Dedifferentiated amniotic fluid mesenchymal stem cell (primary cell): ENCODE results near the gene GPR141.
"Not testable (repeated sequence)": the region's sequence is repeated elsewhere in the genome, so short reads cannot be mapped to it uniquely, and the experiment has no call there.

Experiments
- DNase-seq: peaks from one replicate; pipeline ENCODE4 v3.0.0-alpha.2; 2016; ENCODE audit errors: extremely low spot score

Gene GPR141

DNA sequence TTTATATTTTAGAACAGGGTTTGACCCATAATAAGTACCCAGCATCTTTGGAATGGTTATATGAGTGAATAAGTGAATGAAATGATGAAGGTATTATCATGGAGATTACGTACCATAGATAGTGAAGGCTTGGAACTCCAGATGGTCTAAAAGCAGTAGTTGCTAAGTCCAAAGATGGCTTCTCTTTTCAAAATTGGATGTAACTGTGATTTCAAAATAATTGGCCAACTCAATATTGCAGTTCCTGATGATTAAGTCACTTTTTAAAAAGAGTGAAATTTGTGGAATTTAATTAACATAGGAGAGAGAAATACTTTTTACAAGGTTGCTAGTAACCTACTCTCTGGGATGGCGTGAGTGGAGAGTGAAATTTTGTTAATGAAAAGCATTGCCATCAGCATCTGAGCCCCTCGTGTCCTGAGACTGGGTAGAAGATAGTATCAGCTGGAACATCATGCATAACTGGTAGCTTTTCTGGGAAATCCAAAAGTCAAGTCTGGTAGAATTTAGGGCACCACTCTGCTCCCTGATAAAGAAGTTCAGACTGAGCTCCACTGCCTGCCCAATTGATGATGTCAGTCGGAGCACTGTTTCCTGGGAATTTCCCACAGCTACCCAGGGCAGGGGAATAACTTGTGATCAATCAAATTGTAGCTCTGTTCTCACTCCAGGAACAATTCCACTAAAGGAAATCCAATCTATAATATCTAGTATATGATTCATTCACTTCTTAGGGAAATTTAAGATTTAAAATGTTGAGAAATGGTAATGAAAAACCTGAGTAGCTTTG, 3.2 kb downstream of the GPR141 start:
- DNase-seq = no peak

DNA sequence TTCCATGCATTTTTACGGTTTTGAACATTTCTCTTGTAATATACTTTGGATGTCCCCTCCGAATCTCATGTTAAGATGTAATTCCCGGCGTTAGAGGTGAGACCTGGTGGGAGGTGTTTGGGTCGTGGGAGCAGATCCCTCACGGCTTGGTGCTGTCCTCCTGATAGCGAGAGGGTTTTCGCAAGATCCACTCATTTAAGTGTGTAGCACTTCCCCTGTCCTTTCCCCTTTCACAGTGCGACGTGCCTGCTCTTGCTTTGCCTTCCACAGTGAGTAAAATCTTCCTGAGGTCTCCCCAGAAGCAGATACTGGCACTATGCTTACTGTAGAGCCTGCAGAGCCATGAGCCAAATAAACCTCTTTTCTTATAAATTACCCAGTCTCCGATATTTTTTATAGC, 6.6 kb downstream of the GPR141 start:
- no peak for DNase-seq

DNA sequence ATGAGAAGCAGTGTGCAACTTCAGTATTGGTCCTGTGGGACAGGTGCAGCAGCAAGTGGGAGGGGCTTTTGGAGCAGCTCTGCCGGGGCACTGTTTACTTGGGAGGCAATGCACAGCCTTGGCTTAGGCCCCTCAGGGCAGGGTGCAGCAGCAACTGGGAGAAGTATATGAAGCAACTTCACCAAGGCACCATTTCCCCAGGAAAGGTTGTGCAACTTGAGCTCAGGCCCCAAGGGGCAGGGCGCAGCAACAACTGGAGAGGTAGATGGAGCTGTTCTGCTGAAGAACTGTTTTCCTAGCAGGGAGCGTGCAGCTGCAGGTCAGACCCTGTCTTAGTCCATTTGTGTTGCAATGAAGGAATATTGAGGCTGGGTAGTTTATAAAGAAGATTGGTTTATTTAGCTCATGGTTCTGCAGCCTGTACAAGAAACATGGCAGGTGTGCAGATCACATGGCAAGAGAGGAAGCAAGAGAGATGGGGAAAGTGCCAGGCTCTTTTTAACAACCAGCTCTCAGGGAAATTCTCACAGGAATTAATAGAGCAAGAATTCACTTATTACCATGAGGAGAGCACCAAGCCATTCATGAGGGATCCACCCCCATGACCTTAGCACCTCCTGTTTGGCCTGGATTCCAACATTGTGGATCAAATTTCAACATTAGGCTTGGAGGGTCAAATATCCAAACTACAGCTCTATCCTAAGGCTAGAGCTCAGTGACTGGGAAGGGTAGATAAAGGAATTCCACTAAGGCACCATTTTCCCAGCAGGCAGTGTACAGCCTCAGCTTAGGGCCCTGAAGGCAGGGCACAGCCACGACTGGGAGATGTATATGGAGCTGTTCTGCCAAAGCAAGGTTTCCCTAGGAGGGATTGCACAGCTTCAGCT, 10.9 kb downstream of the GPR141 start:
- DNase-seq = no peak

DNA sequence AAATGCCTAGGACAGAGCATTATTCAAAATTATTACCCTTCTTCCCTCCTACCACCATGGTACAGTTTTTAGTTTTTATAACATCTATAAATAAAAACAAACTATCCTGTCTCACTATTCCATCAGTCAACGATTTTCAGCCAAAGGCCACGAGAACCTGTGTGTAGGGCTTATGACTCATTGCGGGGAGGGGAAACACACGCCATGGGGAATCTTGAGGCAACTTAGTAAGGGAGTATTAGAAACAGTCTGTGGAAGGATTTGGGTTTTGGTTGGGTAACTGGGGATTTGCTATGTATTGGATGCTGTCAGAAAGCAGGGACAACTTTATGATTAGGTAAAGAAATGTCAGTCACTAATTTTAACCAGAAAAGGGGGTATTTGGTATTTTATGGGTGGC, 14.7 kb downstream of the GPR141 start:
- no peak for DNase-seq

DNA sequence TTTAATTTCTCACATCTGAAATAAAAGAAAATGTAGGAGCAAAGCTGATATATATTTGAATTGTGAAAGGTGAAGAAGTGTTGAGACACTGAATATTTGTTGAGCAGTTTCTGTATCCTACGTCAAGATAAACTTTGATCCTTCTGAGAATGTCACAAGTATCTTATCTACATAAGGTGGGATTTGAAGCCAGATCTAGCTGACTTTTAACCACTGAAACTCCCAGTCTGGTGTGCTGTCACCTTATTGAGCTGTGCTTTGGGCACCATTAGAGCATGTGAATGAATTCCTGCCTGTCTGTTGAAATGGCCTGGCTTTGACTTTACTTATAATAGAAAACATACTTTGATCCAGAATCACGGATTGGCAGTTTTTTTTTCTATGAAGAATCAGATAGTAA, 15.2 kb downstream of the GPR141 start:
- DNase-seq = no peak

DNA sequence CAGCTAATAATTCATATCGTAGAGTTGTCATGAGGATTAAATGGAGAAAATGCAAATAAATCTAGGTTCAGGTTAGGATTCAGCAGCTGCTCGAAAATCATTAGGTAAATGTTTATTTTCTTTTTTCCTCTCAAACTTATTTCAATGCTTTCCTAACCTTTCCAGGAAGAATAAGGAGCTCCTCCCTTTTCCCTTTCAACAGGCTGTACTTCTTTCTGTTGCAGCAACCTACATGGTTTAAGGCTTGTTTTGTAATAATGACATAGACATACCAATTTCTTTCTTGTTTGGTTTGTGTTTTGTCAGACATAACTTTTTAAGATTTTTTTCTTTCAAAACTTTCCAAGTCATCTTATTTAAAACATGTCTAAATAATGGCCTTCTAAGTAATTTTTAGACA, 18.2 kb downstream of the GPR141 start:
- no peak for DNase-seq

DNA sequence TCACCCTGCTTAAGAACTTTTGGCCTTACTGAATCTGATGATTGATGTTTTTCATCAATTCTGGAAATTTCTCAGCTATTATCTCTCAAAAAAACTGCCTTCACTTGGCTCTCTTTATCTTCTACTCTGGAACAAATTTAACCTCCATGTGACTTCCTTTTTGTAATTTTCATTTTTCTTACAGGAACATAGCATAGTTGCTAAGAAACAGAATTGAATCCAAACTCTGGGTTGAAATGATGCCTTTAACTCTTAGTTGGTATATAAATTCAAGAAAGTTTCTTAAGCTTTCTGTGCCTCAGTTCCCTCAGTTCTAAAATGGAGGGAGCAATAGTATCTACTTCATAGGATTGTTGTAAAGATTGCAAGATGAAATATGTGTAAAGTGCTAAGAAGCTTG, 19.8 kb downstream of the GPR141 start:
- no peak for DNase-seq

DNA sequence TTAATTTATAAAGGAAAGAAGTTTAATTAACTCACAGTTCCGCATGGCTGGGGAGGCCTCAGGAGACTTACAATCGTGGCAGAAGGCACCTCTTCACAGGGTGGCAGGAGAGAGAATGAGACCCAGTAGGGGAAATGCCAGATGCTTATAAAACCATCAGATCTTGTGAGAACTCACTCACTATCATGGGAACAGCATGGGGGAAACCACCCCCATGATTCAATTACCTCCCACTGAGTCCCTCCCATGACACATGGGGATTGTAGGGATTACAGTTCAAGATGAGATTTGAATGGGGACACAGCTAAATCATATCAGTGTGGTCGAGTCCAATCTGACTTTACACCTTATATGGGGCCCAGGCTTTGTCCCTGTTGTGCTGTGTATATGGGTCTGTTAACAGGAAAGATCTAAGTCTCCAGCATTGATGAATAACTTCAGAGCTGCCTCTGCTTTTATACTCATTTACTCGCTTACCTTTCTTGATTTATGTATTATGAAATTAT, 20.8 kb downstream of the GPR141 start:
- DNase-seq = not testable (repeated sequence)

DNA sequence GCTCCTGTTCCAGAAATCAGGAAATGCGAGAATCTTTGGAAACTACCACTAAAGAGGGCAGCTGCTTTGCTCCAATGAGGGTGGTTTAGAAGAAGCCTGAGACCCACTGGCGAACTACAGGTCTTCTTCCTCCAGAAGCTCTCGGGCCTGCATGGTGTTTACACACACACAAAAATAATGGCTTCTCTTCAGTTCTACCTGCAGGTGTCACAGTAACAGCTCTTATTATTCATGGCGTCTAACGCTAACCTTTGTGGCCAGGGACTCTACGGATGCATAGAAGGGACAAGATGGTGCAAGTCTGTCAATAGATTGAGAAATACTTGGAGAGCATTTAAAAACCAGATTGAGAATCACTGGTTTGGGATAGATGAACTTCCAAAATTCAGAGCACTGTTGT, 22.4 kb downstream of the GPR141 start:
- DNase-seq = no peak

DNA sequence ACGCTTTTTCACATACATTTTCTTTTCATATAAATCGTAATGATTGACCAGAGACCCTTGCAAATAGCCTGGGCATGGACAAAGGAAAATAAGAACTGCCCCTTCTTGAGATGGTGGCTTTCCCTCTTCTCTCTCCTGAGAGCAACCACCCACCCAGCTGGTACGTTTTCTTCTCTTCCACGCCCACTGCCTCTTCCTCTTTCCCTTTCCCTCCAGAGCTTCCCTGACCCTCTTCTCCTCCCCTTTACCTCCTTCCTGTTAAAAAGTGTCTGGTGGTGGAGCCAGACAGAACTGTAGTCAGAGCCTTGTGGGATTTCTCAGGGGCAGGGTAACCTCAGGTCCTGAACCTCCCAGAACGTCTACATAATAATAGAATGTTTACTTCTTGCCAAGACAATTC, 23.2 kb downstream of the GPR141 start:
- no peak for DNase-seq

DNA sequence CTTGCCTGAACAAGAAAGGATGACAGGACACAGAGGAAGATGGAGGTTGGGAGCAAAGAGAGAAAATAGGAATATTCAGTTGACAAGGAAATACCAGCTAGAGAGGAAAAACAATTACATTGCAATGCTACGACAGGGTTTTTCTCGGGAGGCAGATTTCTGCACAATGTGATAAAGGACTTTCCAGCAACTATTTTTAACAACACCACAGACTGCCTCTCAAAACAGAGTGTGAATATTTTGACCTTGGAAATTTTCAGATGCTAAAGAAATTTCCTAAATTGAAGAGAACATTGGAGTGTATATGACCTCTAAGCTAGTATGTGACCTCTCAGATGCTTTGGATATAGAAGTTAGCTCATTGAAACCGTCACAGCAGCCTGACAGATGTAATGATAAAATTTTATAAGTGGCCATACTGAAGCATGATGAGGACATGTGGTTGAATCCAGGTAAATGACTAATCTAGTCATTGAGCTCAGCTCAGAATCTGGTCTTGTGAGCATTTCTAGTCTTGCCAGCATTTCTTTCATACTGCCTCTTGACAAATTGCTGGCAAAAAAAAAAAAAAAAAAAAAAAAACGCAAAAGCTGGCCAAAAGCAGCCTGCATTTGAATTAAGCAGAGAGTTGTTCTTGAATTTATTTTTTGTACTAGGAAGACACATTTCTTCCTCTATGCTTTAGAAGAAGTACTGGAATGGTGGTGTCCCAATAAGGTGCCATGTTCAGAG, 24.4 kb downstream of the GPR141 start:
- DNase-seq = no peak

DNA sequence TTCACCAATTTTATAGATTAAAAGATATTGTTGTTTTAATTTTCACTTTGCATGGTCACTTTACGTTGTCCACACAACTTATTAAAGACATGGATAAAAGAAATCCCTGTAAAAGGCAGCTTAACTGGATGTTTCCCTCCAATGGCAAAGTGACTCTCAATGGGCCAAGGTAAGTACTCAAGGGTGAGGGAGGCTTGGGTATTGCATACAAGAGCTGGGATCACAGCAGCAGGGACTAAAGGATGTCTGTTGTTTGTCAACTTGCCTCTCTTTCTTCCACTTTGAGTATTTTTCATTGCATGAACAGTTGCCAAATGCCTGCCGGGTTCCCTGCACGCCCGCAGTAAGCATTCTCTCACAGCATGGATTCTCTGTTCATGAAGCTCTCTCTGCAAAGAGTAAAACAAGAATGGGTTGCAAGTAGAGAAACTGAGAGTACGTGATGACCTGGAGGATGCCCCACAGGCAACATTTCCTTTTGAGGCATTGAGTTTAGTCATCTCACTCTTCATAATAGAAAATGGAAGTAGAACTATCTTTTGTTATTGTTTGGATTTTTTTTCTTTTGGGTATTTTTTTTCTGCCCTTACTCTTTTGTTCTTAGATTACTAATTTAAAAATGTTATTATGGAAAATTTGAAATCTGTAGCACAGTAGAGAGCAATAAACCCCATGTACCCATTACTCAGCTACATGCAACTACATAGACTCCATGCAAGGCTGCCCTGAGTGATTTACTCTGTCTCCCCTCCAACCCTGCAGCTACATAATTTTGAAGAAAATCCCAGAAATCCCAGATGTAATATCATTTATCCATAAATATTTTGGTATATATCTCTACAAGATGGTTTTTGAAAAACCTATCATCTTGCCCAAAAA, 26.3 kb downstream of the GPR141 start:
- DNase-seq = no peak

DNA sequence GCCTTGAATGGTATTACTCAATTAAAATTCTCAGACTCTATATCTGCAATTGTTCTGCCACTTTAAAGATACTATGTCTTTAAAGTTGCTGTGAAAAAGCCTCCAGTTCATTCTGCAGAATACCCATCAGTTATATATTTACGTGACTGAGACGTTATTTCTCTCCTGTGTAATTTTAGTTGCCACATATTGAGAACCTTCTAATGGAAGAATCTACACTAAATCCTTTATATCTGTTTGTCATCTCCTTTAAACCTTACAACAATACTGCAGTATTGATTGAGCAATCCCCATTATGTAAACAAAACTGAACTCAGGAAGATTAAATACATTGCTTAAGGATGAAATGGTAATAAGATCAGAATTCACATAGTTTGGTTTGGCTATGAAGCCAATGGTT, 30.0 kb downstream of the GPR141 start:
- DNase-seq = no peak

DNA sequence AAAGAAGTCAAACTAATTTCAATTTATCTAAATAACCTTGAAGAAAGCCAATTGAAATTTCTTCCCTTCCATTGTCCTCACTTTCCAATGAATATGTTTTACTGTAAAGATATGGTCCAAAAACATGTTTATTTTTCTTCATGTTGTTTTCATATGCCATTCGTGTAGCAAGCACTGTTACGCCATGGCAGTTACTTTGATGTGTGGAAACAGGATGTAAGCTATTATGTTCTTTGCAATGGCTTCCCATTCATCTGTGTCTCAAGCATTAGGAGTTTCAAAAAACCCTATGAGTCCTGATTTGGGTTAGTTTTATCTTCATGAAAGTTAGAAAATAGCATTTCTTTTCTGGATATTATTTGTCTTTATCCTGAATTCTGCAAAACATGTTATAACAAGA, 31.0 kb downstream of the GPR141 start:
- no peak for DNase-seq

DNA sequence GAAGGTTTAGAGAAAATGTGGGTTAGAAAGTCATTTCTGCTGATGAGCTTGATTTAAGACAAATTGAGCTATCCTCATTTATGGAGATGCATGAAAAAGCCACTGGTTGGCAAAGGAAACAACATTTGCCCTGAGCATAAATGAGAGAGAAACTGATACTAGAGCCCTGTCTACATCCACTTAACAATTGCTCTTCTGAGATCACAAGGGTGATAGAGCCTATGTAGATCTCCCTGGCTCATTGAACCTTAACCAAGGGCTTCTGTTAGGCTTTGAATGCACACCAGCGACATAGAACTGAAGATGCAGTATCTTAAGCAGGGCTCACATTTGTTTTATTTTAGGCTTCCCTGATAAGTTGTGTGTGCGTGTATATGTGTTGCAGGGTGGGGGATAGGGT, 35.0 kb downstream of the GPR141 start:
- no peak for DNase-seq

DNA sequence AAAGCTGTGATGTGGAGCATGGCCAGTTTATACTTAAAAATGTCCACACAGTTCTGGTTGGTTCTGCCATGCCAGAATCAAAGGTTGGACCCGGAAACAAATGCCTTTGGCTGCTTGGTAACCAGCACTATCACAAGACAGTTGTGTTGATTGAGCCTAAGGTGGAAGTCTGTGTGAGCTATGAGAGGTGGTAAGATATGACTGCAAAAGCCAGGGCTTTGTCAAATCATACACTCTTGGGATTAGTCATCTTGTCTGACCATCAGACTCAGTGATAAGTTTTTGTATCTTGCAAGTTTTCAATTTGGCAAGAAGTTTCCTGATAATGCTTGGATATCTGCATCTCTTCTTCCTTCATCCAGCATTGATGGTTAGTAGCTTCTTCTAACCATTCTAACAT, 35.5 kb downstream of the GPR141 start:
- no peak for DNase-seq

DNA sequence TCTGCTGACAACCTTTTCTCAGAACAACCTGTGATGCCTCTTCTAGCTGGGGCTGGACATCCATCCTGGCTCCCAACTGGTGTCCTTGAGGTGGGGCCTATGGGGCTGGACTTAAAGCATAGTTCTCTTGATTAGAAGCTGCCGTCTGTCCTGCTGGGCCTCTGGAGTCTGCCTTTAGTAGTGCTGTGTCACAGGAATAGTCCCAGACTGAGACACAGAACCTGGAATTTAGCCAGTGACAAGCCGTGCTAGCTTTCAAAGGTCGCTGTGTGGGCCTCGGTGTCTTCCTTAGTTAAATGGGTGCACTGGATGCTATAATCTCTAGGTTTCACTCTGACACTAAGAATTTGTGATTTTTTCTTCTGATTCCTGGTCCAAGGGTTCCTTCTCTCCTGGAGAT, 41.2 kb downstream of the GPR141 start:
- no peak for DNase-seq

DNA sequence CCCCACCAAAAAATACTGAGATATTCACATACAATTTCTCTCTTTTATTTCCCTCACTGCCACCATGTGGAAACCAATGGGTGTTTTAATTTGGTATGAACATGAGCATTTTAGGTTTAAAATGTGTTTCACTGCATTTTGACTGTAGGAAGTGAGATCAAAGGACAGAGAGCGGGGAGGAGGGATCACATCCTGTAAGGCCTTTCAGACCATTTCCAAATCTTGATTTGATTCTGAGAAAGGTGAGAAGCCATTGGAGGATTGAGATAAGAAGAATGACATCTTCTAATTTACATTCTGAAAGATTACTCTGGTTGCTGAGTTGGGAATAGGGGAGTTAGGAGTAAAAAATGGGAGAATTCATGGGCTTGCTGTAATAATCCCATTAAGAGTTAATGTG, 42.5 kb downstream of the GPR141 start:
- DNase-seq = no peak

DNA sequence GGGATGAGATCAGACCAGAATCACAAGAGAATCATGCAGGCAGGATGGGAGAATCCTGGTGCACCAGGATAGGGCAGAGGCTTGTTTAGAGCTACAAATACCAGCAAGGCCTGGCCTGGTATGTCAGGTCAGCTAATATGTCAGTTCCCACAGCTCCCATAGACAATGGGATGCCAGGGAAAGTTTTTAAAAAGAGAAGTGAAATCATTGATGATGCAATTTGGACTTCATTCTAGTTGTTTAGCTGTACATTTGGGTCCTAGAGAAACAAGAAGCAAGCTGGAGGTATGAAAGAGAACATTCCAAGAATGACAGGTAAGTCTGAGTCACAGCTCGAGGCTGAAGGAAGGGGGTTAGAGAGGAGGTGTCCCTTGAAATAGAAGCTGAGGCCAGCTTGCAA, 45.2 kb downstream of the GPR141 start:
- no peak for DNase-seq

DNA sequence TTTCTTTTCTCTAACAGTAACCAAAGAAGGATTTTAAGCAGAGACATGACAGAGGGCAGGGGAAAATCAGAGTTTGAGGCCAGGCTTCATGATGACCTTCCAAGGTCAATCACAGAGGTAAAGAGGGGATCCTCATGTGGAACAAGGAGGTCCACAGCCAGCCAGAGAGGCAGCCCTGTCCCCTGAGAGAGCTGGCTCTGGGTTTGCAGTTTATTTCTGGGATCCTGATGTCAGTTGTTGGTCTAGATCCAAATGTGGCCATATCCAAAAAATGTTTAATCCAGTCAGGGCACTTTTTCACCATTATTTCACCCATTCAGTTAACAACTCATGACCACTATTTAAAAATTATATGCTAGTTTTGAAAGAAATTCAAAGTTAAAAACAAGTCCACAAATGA, 45.6 kb downstream of the GPR141 start:
- no peak for DNase-seq

DNA sequence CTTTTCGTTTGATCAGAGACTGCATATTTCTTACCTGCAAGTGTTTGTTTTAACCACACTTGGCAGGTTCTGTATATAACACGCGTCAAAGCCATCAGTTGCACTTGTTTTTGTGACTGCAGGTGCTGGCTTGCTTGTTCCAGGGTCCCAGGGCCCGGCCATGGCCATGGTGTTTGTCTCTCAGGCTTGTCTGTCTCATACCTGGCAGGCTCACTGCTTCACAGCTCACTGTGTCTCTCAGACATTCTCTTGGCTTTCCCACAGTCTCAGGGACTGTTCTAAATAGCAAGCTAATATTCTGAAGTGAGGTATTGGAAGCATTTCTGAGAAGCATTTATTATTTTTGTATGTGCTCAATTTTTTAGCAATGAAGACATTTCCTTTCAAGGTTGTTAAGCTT, 46.9 kb downstream of the GPR141 start:
- no peak for DNase-seq
